ENCODE results near the gene ESPN.

ESPN gene

DNA sequence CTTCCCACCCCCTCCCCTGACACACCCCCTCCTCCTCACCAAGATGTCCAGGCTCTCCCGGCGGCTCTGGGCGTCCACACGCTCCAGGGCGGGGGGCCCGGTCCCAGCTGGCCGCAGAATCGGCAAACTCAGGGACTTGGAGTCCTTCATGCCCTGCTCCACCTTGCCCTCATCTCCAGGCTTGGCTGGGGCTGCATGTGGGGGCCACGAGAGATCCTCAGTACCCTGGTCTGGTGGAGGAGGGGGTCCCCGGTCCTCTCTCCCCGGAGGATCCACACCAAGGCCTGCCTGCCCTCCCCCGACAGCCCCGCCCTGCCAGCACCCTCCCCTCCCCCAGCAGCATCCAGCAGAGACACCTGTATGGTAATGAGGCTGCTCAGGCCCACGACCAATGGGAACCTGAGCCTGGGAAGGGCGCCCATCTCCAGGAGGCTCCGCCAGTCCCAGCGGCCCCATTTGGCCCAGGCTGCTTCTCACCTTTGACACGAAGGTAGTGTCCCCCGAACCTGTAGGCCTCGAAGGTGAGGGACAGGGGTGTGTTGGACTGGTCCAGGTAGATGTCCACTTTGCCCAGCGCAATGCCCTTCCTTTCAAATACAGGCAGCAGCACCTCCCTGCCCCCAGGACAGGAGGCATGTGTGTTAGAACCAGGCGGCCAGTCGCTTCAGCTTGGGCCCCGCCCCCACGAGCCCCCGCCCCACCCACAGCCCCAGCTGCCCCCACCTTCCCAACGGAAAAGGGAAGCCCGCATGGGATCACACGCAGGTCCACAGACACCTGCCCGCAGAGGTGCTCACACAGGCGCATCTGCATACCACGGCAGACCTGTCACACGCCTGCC, 49.6 kb downstream of the ESPN start:
- TF ChIP-seq POLR2AphosphoS5 (IDR thresholded peaks at IDR 0.05; ENCODE audit: low read depth, low read length): no peak
- no peak for TF ChIP-seq POLR2A (IDR thresholded peaks at IDR 0.05; ENCODE audit: low read depth, low read length)
- no peak for TF ChIP-seq TAF1 (IDR thresholded peaks at IDR 0.05; ENCODE audit: borderline replicate concordance, low read depth, low read length)
- FAIRE-seq: no peak
- no peak for DNase-seq (ENCODE audit: insufficient read length)

- DNase-seq (ENCODE audit: insufficient read length) (no peak), FAIRE-seq (no peak)
- no peak for TF ChIP-seq POLR2AphosphoS5 (IDR thresholded peaks at IDR 0.05; ENCODE audit: low read depth, low read length)
- TF ChIP-seq TAF1 (IDR thresholded peaks at IDR 0.05; ENCODE audit: borderline replicate concordance, low read depth, low read length): no peak
- no peak for TF ChIP-seq POLR2A (IDR thresholded peaks at IDR 0.05; ENCODE audit: low read depth, low read length)
Measured at GRCh38 chr1:6474815-6475282, 50.3 kb downstream of the ESPN start.

GRCh38 chr1:6475381-6476133, 51.0 kb downstream of the ESPN start:
- TF ChIP-seq POLR2A (IDR thresholded peaks at IDR 0.05; ENCODE audit: low read depth, low read length) (no peak), TAF1 (IDR thresholded peaks at IDR 0.05; ENCODE audit: borderline replicate concordance, low read depth, low read length) (no peak), POLR2AphosphoS5 (IDR thresholded peaks at IDR 0.05; ENCODE audit: low read depth, low read length) (no peak)
- FAIRE-seq: peak; percentile 94
- peak; percentile 95 for DNase-seq (ENCODE audit: insufficient read length)

GRCh38 chr1:6476483-6476882, 51.9 kb downstream of the ESPN start:
- no peak for DNase-seq (ENCODE audit: insufficient read length)
- FAIRE-seq: no peak
- TF ChIP-seq POLR2AphosphoS5 (IDR thresholded peaks at IDR 0.05; ENCODE audit: low read depth, low read length) (no peak), TAF1 (IDR thresholded peaks at IDR 0.05; ENCODE audit: borderline replicate concordance, low read depth, low read length) (no peak), POLR2A (IDR thresholded peaks at IDR 0.05; ENCODE audit: low read depth, low read length) (no peak)

DNA sequence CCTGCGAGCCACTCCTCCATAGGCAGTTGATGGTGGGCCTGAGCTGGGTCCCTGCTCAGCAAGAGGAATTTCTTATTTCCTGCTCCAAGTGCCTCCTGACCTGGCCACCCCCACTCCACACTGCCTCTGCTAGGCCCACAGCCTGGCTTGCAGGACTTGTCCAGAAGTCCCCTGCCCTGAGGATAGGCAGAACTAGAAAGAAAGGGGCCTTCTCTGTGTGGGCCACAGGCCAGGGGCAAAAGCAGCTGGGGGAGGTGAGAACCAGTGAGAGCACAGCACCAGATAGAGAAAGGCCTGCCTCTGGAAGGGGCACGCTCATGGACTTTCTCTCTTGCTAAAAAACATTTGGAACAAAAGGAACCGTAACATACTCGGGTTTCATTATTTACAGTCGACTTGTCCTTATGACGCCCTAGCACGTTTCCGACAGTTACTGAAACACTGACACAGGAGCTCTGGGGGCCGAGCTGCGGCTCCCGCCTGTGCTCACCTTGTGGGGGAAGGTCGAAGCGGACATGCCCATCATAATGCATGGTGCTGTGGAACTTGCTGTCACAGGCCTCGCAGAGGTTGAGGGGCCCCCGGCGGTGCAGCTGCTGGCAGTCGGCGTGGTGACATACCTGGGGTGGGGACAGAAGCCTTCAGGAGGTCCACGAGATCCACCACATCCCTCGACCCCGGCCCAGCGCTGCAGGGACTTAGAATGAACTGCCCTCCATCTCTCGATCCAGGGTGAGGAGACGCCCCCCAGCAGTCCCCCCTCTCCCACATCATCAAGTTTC, 52.7 kb downstream of the ESPN start:
- TF ChIP-seq POLR2AphosphoS5 (IDR thresholded peaks at IDR 0.05; ENCODE audit: low read depth, low read length) (no peak), TAF1 (IDR thresholded peaks at IDR 0.05; ENCODE audit: borderline replicate concordance, low read depth, low read length) (no peak), POLR2A (IDR thresholded peaks at IDR 0.05; ENCODE audit: low read depth, low read length) (no peak)
- DNase-seq (ENCODE audit: insufficient read length) (no peak), FAIRE-seq (no peak)

DNA sequence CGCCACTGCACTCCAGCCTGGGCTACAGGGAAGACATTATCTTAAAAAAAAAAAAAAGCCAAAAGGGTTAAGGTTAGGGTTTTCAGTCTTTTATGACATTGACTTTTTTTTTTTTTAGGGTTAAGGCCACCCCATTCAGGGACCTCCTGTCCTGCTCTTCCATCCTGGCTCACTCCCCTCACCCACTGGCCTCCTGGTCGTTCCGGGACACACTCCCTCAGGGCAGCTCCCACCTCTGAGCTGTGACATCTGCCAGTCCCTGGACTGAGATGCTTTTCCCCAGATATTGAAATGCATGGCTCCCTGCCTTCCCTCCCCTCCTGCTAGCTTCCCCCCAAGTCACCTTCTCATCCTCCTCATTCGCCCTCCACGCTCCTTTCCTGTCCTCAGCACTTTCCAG, 57.2 kb downstream of the ESPN start:
- TF ChIP-seq TAF1 (IDR thresholded peaks at IDR 0.05; ENCODE audit: borderline replicate concordance, low read depth, low read length): no peak
- no peak for TF ChIP-seq POLR2A (IDR thresholded peaks at IDR 0.05; ENCODE audit: low read depth, low read length)
- no peak for TF ChIP-seq POLR2AphosphoS5 (IDR thresholded peaks at IDR 0.05; ENCODE audit: low read depth, low read length)
- no peak for FAIRE-seq
- DNase-seq (ENCODE audit: insufficient read length): no peak

DNA sequence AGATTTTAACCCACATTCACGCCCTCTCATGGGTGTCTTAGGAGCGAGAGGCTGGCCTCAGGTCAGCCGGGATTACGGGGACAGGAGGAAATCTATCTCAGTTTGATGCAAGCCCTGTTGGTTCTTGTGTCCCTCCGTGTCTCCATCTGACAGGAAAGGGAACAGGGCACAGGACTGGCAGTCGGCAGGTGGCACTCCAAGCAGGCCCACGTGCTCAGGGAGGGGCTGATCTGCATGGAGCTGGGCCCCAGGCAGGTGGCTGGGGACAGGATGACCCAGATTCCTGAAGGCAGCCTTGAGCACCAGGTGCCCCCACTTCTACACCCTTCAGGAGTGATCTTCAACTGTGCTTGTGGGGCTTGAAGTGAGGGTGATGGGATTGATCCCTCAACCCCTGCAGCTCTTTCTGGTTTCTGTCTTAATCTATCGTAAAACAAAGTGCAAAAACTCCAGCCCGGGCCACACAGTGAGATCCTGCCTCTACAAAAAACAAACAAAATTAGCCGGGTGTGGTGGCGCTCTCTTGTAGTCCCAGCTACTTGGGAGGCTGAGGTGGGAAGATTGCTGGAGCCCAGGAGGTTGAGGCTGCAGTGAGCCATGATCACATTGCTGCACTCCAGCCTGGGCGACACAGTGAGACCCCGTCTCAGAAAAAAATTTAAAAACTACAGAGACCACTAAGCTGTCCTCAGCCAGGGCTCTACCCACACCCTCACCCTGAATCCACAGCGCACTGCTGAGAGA, 58.6 kb downstream of the ESPN start:
- TF ChIP-seq POLR2A (IDR thresholded peaks at IDR 0.05; ENCODE audit: low read depth, low read length) (no peak), POLR2AphosphoS5 (IDR thresholded peaks at IDR 0.05; ENCODE audit: low read depth, low read length) (no peak), TAF1 (IDR thresholded peaks at IDR 0.05; ENCODE audit: borderline replicate concordance, low read depth, low read length) (no peak)
- FAIRE-seq: no peak
- no peak for DNase-seq (ENCODE audit: insufficient read length)

DNA sequence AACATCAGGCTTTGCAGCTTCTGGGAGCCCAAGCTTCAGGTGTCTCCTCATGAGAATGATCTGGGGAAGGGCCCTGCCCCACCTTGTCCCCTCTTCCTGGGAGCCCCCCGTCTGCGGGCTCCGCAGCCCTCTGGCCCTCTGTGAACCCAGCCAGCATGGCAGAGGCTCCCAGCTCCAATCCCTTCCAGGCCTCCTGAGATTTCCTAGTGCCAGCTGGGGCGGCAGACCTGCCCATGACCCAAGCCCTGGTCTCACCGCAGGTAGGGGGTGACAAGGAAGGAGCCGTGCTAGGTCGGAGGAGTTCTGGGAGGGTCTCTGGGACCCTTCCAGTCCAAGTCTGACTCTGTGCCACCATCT, 59.2 kb downstream of the ESPN start:
- DNase-seq (ENCODE audit: insufficient read length) (no peak), FAIRE-seq (no peak)
- no peak for TF ChIP-seq POLR2A (IDR thresholded peaks at IDR 0.05; ENCODE audit: low read depth, low read length)
- TF ChIP-seq POLR2AphosphoS5 (IDR thresholded peaks at IDR 0.05; ENCODE audit: low read depth, low read length): no peak
- TF ChIP-seq TAF1 (IDR thresholded peaks at IDR 0.05; ENCODE audit: borderline replicate concordance, low read depth, low read length): no peak

DNA sequence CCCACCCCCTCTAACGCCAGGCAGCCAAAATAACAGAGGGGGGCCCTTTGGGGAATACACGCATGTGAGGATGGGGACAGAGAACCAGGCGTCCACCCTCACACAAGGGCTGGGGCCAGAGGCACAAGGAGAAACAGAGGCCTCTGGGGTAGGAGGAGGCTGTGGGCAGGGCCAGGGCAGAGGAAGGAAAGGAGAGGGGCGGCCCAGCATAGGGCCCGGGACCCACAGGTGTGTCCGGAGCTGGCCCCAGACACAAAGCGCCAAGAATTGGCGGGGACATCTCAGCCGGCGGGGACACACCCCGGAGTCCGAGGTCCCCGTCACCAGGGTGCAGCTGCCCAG, 60.2 kb downstream of the ESPN start:
- TF ChIP-seq POLR2AphosphoS5 (IDR thresholded peaks at IDR 0.05; ENCODE audit: low read depth, low read length): no peak
- TF ChIP-seq TAF1 (IDR thresholded peaks at IDR 0.05; ENCODE audit: borderline replicate concordance, low read depth, low read length): no peak
- TF ChIP-seq POLR2A (IDR thresholded peaks at IDR 0.05; ENCODE audit: low read depth, low read length): no peak
- DNase-seq (ENCODE audit: insufficient read length): no peak
- FAIRE-seq: no peak

DNA sequence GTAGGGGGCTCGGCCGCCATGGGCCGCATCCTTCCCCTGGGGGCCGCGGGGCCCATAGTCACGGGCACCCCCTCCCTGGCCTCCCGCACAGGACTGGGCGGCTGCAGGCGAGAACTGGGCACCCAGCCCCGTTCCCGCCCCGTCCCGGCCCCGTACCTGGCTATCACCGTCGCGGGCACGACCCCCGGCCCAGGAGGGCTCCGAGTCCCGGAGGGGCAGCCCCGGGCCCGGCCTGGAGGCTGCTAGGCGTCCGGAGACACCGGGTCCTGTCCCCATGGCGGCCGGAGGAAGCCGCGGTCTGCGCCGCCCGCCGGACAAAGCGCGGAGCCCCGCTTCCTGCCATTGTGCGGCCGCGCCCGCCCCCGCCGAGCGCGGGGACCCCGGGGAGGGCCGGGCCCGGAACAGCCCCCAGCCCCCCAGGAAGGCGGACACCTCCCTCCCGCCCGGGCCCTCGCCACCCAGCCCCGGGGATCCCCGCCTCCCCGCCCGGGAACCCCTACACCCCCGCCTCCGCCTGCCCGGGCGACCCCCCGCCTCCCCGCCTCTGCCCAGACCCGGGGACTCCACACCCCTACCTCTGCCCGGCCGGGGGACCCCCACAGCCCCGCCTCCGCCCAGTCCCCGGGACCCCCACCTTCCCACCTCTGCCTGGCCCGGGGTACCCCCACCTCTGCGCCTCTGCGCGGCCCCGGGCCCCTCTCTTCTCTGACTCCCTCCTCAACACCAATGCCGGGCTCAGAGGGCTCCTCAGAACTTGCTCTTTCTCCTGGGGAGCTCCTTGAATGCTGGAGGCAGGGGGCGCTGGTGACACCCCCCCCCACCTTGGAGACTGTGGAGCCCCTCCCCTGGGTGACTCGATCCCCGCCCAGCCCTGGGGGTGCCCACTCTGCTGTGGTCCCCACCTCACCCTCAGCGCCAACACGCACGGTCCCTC, 60.9 kb downstream of the ESPN start:
- DNase-seq (ENCODE audit: insufficient read length) (no peak), FAIRE-seq (no peak)

More for the DNA sequence above, 60.9 kb downstream of the ESPN start:
- TF ChIP-seq POLR2A (IDR thresholded peaks at IDR 0.05; ENCODE audit: low read depth, low read length): no peak
- TF ChIP-seq TAF1 (IDR thresholded peaks at IDR 0.05; ENCODE audit: borderline replicate concordance, low read depth, low read length): no peak
- no peak for TF ChIP-seq POLR2AphosphoS5 (IDR thresholded peaks at IDR 0.05; ENCODE audit: low read depth, low read length)

All from GM12892 (cell line).